NB4 (cell line): ENCODE results near the gene ZBTB7C.

Experiments used
- MYC ChIP-seq: IDR thresholded peaks from 2 replicates; pipeline ENCODE4 v1.6.1; 2011; ENCODE audit warnings: low read depth, low read length
- POLR2A ChIP-seq: IDR thresholded peaks from 2 replicates; pipeline ENCODE4 v1.6.1; 2011; ENCODE audit warnings: mild to moderate bottlenecking; ENCODE audit not compliant: insufficient read length; ENCODE audit errors: extremely low read depth
- TF ChIP-seq, protein P1 (sequence below): IDR thresholded peaks from one replicate; pipeline ENCODE4 v1.5.1; 2012; ENCODE audit warnings: low read depth, low read length

DNA sequence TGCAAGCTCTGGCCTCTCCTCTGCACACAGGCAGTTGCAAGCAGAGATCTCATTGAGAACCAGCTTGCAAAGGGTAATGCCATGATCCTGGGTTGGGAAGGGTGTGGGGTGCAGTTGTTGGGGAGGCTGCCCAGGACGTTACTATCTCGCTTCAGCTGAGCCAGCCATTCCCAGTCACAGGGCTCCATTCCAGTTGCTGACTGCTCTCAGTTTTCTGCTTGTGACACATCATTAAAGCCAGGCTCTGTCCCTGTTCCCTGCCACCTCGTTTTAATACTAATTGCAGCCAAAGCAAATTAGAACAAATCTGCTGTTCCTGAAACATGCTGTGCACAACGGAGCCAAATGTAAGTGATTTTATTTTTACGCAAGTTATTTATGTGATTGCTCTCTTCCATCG lies 416.2 kb downstream of the ZBTB7C start:
- TF ChIP-seq, protein P1, sequence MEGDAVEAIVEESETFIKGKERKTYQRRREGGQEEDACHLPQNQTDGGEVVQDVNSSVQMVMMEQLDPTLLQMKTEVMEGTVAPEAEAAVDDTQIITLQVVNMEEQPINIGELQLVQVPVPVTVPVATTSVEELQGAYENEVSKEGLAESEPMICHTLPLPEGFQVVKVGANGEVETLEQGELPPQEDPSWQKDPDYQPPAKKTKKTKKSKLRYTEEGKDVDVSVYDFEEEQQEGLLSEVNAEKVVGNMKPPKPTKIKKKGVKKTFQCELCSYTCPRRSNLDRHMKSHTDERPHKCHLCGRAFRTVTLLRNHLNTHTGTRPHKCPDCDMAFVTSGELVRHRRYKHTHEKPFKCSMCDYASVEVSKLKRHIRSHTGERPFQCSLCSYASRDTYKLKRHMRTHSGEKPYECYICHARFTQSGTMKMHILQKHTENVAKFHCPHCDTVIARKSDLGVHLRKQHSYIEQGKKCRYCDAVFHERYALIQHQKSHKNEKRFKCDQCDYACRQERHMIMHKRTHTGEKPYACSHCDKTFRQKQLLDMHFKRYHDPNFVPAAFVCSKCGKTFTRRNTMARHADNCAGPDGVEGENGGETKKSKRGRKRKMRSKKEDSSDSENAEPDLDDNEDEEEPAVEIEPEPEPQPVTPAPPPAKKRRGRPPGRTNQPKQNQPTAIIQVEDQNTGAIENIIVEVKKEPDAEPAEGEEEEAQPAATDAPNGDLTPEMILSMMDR, result no peak
- TF ChIP-seq MYC, result no peak
- no peak for TF ChIP-seq POLR2A
